GM12891 (cell line): Measurements from ENCODE around the gene RNF220.

ENCODE experiments used
- PAX5 ChIP-seq: IDR thresholded peaks from 2 replicates; pipeline ENCODE4 v1.6.1; 2011; ENCODE audit warnings: low read length, moderate library complexity, mild to moderate bottlenecking; ENCODE audit not compliant: insufficient read depth, severe bottlenecking
- POLR2A ChIP-seq: IDR thresholded peaks from 2 replicates; pipeline ENCODE4 v1.6.1; 2011; ENCODE audit warnings: low read depth, low read length, control low read depth
- POLR2AphosphoS5 ChIP-seq: IDR thresholded peaks from 2 replicates; pipeline ENCODE4 v1.6.1; 2011; ENCODE audit warnings: low read depth, low read length, control low read depth
- POU2F2 ChIP-seq: IDR thresholded peaks from 2 replicates; pipeline ENCODE4 v1.6.1; 2011; ENCODE audit warnings: low read depth, mild to moderate bottlenecking, control low read depth, low read length, moderate library complexity
- SPI1 ChIP-seq: IDR thresholded peaks from 2 replicates; pipeline ENCODE4 v1.6.1; 2011; ENCODE audit warnings: low read depth, low read length, control low read depth
- TAF1 ChIP-seq: IDR thresholded peaks from 2 replicates; pipeline ENCODE4 v1.6.1; 2011; ENCODE audit warnings: low read depth, low read length, control low read depth

- TF ChIP-seq POLR2A (no peak), TAF1 (no peak), POLR2AphosphoS5 (no peak), PAX5 (no peak), SPI1 (peak; percentile 11; the same call in 1 of the 2 replicates), POU2F2 (no peak)
Observed at GRCh38 chr1:44471911-44472453, 66.9 kb downstream of the RNF220 start.
